Liver (tissue), 3 donors: ENCODE measurements around the gene DGCR2.

ENCODE experiments used
- FOXA1 ChIP-seq: IDR thresholded peaks from 2 replicates; pipeline ENCODE4 v1.6.1; 2016; ENCODE audit warnings: antibody characterized with exemption
- GABPA ChIP-seq, 2 donors: IDR thresholded peaks in 1 of 2; conservative IDR thresholded peaks in 1 of 2; 2 replicates each; pipeline ENCODE4 v1.6.1; 2016; ENCODE audit warnings: antibody characterized with exemption in 2 of 2, mild to moderate bottlenecking in 1 of 2, moderate library complexity in 1 of 2
- HNF4G ChIP-seq: IDR thresholded peaks from 2 replicates; pipeline ENCODE4 v1.6.1; 2016; ENCODE audit warnings: antibody characterized with exemption
- JUND ChIP-seq, 2 donors: IDR thresholded peaks; 2 replicates each; pipeline ENCODE4 v1.6.1; 2016; ENCODE audit warnings: antibody characterized with exemption in 2 of 2
- RAD21 ChIP-seq, 2 donors: IDR thresholded peaks; 2 replicates each; pipeline ENCODE4 v1.6.1; 2016; ENCODE audit warnings: antibody characterized with exemption in 2 of 2, mild to moderate bottlenecking in 2 of 2
- SP1 ChIP-seq: IDR thresholded peaks from 2 replicates; pipeline ENCODE4 v1.6.1; 2018; ENCODE audit warnings: antibody characterized with exemption, mild to moderate bottlenecking
- TAF1 ChIP-seq: conservative IDR thresholded peaks from 2 replicates; pipeline ENCODE4 v1.6.1; 2016; ENCODE audit warnings: antibody characterized with exemption, mild to moderate bottlenecking
- YY1 ChIP-seq: IDR thresholded peaks from 2 replicates; pipeline ENCODE4 v1.6.1; 2016; ENCODE audit warnings: antibody characterized with exemption, mild to moderate bottlenecking
- TF ChIP-seq, protein P1 (sequence below): fragments of 150-350 bp; IDR thresholded peaks from 2 replicates; pipeline ENCODE4 v1.5.1; 2017; ENCODE audit warnings: improper control_type of control experiment, low read depth, low read length; ENCODE audit not compliant: missing input control
- TF ChIP-seq, protein P2 (sequence below): IDR thresholded peaks from 2 replicates; pipeline ENCODE4 v1.6.1; 2016; ENCODE audit warnings: antibody characterized with exemption
- donor health status: healthy.
- donor health status: healthy.

DNA sequence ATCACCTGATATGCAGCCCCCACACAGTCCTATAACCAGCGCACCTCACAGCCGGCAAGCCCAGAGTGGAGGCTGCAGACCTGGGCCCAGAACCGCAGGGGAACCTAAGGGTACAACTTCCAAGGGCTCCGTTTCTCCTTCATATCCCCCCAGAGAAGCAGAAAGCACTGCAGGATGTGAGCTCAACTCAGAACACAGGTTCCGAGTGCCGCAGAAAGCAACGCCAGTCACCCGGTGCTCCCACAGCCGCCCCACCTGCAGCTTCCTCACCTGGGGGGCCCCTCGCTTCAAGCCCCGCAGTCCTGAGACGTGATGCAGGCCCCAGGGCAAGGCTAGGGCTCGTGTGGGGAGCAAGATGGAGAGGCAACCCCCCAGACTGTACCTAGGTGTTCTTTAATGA is 11.3 kb upstream of the DGCR2 start:
- TF ChIP-seq, protein P1, sequence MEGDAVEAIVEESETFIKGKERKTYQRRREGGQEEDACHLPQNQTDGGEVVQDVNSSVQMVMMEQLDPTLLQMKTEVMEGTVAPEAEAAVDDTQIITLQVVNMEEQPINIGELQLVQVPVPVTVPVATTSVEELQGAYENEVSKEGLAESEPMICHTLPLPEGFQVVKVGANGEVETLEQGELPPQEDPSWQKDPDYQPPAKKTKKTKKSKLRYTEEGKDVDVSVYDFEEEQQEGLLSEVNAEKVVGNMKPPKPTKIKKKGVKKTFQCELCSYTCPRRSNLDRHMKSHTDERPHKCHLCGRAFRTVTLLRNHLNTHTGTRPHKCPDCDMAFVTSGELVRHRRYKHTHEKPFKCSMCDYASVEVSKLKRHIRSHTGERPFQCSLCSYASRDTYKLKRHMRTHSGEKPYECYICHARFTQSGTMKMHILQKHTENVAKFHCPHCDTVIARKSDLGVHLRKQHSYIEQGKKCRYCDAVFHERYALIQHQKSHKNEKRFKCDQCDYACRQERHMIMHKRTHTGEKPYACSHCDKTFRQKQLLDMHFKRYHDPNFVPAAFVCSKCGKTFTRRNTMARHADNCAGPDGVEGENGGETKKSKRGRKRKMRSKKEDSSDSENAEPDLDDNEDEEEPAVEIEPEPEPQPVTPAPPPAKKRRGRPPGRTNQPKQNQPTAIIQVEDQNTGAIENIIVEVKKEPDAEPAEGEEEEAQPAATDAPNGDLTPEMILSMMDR: no peak
- TF ChIP-seq FOXA1 (no peak), TAF1 (no peak), HNF4G (no peak), JUND (IDR thresholded peaks at IDR 0.05) (no peak), RAD21 (IDR thresholded peaks at IDR 0.05) (no peak), GABPA (IDR thresholded peaks at IDR 0.05 in 1 of 2, conservative IDR thresholded peaks at IDR 0.05 in 1 of 2) (no peak), YY1 (no peak), SP1 (no peak)
- TF ChIP-seq, protein P2, sequence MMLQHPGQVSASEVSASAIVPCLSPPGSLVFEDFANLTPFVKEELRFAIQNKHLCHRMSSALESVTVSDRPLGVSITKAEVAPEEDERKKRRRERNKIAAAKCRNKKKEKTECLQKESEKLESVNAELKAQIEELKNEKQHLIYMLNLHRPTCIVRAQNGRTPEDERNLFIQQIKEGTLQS: no peak
